ENCODE data around the gene HOXC6. TPM values are rescaled to one million over a fixed set of nuclear protein-coding genes. Genes with fewer than 3 reads are reported as not detected.

The HOXC6 gene
- total and polyA plus RNA-seq, 2 experiments from 2014 or later = not detected

- Histone ChIP-seq H3K9me2 (ENCODE audit: insufficient read depth) (no peaks in the 10 kb centered on the region), H3K27ac (ENCODE audit: low read depth) (no peak overlapping the region), H2AFZ (peak overlapping the region; percentile 56; the same call in 1 of the 2 replicates), H3K79me2 (replicated peaks; ENCODE audit: insufficient read depth) (no peaks in the 10 kb centered on the region), H3K4me2 (peak overlapping the region; percentile 62), H3K4me1 (ENCODE audit: insufficient read depth) (peaks cover 51% of the 10 kb centered on the region), H3K36me3 (ENCODE audit: insufficient read depth) (peaks cover 3% of the 10 kb centered on the region; the same call in 1 of the 2 replicates), H3K27me3 (ENCODE audit: insufficient read depth) (peaks cover 100% of the 10 kb centered on the region), H4K20me1 (replicated peaks; ENCODE audit: insufficient read depth) (peaks cover 76% of the 10 kb centered on the region), H3K4me3 (peak overlapping the region; percentile 41), H3F3A (replicated peaks; ENCODE audit: low read depth) (peaks cover 46% of the 10 kb centered on the region)
- H3K36me3 Mint-ChIP-seq (ENCODE audit: low read depth) = no peaks in the 10 kb centered on the region
- H3K27me3 Mint-ChIP-seq (ENCODE audit: insufficient read depth, low read depth, poor library complexity) = peaks cover 100% of the 10 kb centered on the region
- DNase-seq (ENCODE audit: low spot score) = no peak
- 0 out of 3 replicates have a peak overlapping the region, but pooled peaks have one; percentile 39 for H3K4me3 Mint-ChIP-seq
- H3K9me3 Mint-ChIP-seq = no peaks in the 10 kb centered on the region; the same call in 2 of the 3 replicates
- no peak overlapping the region for H3K27ac Mint-ChIP-seq
- no peak for TF ChIP-seq REST (IDR thresholded peaks at IDR 0.05; ENCODE audit: unreplicated experiment)
- no peak for TF ChIP-seq ZNF331 (CRISPR knock-in tag; IDR thresholded peaks at IDR 0.05; ENCODE audit: low read depth)
- TF ChIP-seq EZH2 (IDR thresholded peaks at IDR 0.05; ENCODE audit: low read depth, unreplicated experiment) = peak; percentile 97
- TF ChIP-seq EZH2phosphoT487 (IDR thresholded peaks at IDR 0.05; ENCODE audit: unreplicated experiment) = peak; percentile 90
- TF ChIP-seq ZNF114 (CRISPR knock-in tag; IDR thresholded peaks at IDR 0.05) = no peak
- peaks cover 24% of the 10 kb centered on the region for H3K4me1 Mint-ChIP-seq
- peak; percentile 58 for ATAC-seq
These were observed 19.1 kb downstream of the HOXC6 start for GRCh38 chr12:54047160-54047963.

DNA sequence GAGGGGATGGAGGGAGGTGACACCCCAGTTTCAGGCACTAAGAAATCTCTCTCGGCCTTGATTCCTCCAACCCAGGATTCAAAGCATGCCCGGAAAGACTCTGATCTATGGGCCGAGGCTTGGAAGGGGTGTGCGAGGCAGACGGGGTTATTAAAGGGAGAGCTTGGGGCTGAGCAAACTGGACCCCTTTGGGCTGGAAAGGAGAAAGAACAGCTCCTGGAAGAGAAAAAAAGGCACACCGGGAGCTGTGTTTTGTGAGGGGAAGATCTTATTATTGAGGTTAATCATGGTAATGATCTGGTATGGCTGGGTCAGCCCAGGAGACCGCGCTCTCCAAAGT lies 19.7 kb downstream of the HOXC6 start:
- Mint-ChIP-seq H3K36me3 (ENCODE audit: low read depth) (no peaks in the 10 kb centered on the region), H3K4me1 (peaks cover 26% of the 10 kb centered on the region), H3K4me3 (no peak overlapping the region), H3K9me3 (no peaks in the 10 kb centered on the region; the same call in 2 of the 3 replicates), H3K27me3 (ENCODE audit: insufficient read depth, low read depth, poor library complexity) (peaks cover 100% of the 10 kb centered on the region), H3K27ac (no peak overlapping the region)
- DNase-seq (ENCODE audit: low spot score) (no peak), ATAC-seq (no peak)
- no peak overlapping the region for H3K27ac ChIP-seq (ENCODE audit: low read depth)
- H3K4me3 ChIP-seq = peak overlapping the region; percentile 41; the same call in 1 of the 2 replicates
- H3K27me3 ChIP-seq (ENCODE audit: insufficient read depth) = peaks cover 100% of the 10 kb centered on the region
- peaks cover 57% of the 10 kb centered on the region for H3K4me1 ChIP-seq (ENCODE audit: insufficient read depth)
- H3K36me3 ChIP-seq (ENCODE audit: insufficient read depth) = peaks cover 3% of the 10 kb centered on the region; the same call in 1 of the 2 replicates
- H2AFZ ChIP-seq = no peak overlapping the region
- no peak overlapping the region for H3K4me2 ChIP-seq
- TF ChIP-seq EZH2 (IDR thresholded peaks at IDR 0.05; ENCODE audit: low read depth, unreplicated experiment) = peak; percentile 72
- TF ChIP-seq ZNF331 (CRISPR knock-in tag; IDR thresholded peaks at IDR 0.05; ENCODE audit: low read depth) = no peak
- H3K9me2 ChIP-seq (ENCODE audit: insufficient read depth) = no peaks in the 10 kb centered on the region
- H3K79me2 ChIP-seq (replicated peaks; ENCODE audit: insufficient read depth) = no peaks in the 10 kb centered on the region
- peaks cover 51% of the 10 kb centered on the region for H3F3A ChIP-seq (replicated peaks; ENCODE audit: low read depth)
- peaks cover 79% of the 10 kb centered on the region for H4K20me1 ChIP-seq (replicated peaks; ENCODE audit: insufficient read depth)

Data from GM23338 (cell line).